ENCODE results near the gene RAPSN.

DNA sequence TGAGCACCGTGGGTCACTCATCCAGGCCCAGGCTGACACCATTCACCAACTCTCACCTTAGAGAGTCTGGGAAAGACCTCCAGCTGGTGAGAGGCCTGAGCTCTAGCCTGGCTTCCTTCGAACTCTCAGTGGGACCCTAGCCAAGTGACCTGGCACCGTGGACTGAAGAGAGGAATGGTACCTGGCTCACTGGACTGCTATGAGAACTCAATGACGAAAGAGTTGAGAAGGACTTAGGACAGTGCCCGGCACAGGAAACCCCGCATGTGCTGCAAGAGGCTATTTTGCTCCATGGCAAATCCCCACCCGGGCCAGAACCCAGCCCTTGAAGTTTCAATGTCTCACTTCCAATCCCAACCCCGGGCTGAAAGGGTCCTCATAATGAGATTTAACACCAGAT, 605 bp upstream of the RAPSN start:
- TF ChIP-seq POLR2AphosphoS5 (IDR thresholded peaks at IDR 0.05; ENCODE audit: low read depth, low read length) = no peak
- no peak for TF ChIP-seq POLR2A (IDR thresholded peaks at IDR 0.05; ENCODE audit: low read depth, low read length)
- no peak for TF ChIP-seq TAF1 (IDR thresholded peaks at IDR 0.05; ENCODE audit: borderline replicate concordance, low read depth, low read length)
